Activated T-helper 17 cell treated with anti-CD3 and anti-CD28 coated beads, Interleukin-2, amount 50 U/mL, for 72 hours (primary cell): Measurements from ENCODE around the gene ELP5. TPM values are rescaled to one million over a fixed set of nuclear protein-coding genes. Genes with fewer than 3 reads are reported as not detected.
"Not testable (repeated sequence)": the region's sequence is repeated elsewhere in the genome, so short reads cannot be mapped to it uniquely, and the experiment has no call there.

Experiments
- ATAC-seq: fragments of 150-1000 bp; cut with Tn5 transposase; replicated peaks from 2 replicates; pipeline ENCODE4 v1.10.0; 2021; ENCODE audit warnings: mild to moderate bottlenecking, moderate library complexity
- H3K27ac Mint-ChIP-seq: one replicate; pipeline ENCODE4 v1.8.0; 2022; ENCODE audit warnings: mixed read lengths
- H3K27me3 Mint-ChIP-seq: one replicate; pipeline ENCODE4 v1.8.0; 2022; ENCODE audit warnings: mixed read lengths
- H3K36me3 Mint-ChIP-seq: one replicate; pipeline ENCODE4 v1.8.0; 2022; ENCODE audit warnings: low read depth, mild to moderate bottlenecking, mixed read lengths
- H3K4me1 Mint-ChIP-seq: one replicate; pipeline ENCODE4 v1.8.0; 2022; ENCODE audit warnings: mixed read lengths
- H3K4me3 Mint-ChIP-seq: one replicate; pipeline ENCODE4 v1.8.0; 2022; ENCODE audit warnings: mild to moderate bottlenecking, mixed read lengths
- H3K9me3 Mint-ChIP-seq: one replicate; pipeline ENCODE4 v1.8.0; 2022; ENCODE audit warnings: mixed read lengths
- total RNA-seq, 2 donors: library from RNA; stranded (reverse); gene quantifications; one replicate each; pipeline ENCODE4 v1.2.3, GENCODE V29; 2022

ELP5 gene
- total RNA-seq, 2 donors from 2014 or later, result 43.7 to 72.0 TPM

DNA sequence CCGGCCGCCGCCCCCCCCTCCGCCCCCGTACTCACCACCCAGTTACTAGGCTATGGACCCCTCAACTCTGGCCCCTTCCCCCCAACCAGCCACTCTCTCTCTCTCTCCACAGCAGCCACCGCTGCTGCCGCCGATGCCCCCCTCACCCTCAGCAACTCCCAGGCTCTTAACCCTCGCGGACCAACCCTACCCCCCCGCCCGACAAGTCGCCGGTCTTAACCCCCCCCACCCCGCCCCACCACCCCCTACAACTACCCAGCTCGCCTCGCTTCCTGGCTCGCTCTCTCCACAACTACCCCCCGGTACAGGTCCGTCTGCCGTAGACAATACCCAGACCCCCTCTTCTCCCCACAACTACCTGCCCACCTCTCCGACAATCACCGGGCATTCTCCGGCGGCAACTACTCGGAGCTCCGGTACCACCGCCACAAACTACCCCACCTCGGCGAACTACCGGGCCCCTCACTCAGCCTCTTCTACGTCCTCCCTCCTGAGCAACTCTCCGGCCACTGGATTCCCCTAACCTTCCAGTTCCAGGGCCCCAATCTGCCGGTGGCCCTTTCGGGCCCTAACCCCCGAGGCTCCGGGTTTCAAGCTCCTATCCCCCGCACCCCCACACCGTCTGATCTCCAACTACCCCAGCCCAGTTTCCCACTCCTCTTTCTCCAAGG, 13.5 kb upstream of the ELP5 start:
- peaks cover 99% of the 10 kb centered on the region for H3K36me3 Mint-ChIP-seq
- ATAC-seq, result no peak
- no peaks in the 10 kb centered on the region for H3K9me3 Mint-ChIP-seq
- H3K27ac Mint-ChIP-seq, result peak overlapping the region; percentile 93
- H3K4me3 Mint-ChIP-seq, result peak overlapping the region; percentile 87
- no peaks in the 10 kb centered on the region for H3K27me3 Mint-ChIP-seq
- H3K4me1 Mint-ChIP-seq, result peaks cover 50% of the 10 kb centered on the region

DNA sequence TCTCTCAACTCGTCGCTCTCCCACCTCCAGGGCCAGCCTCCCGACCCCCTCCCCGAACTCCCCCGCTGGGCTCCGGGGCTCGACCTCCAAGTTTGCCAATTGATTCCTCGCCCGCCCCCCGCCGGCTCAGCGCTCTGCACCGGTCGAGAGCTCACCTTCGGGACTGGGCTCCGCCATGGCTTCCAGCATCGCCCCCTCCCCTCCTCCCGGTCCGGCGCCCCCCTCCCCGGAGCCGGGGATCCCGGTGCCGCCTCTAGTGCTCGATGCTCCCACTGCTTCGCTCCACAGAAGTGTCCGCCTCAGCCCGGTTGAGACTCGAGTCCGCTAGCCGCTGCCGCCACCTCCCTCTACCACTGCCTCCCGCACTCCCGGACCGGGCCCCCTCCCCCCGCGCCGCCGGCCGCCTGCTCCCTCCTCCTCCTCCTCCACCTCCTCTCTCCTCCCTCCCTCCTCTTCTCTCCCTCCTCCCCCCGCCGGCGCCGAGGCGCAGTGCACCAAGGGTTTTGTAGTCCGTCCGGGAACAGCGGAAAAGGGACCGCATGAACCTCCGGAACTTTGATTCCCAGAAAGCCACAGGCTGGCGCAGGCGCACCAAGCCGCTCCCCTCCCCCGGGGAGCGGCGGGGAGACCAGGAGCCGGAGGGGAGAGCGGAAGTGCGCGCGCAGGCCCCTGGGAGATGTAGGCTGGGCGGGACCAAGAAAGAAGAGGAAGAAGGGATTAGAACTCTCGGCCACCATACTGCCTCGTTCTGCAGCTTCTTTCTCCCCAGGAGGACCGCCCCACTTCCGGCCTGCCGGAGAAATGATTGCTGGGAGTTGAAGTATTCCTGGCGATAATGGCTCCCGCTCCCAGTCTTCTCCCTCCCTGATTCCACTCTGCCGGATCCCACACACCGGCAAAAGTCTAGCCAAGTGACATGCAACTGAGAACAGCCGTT, 12.7 kb upstream of the ELP5 start, which contains the start of gene PHF23:
TSS of gene PHF23 (minus strand) at position 367 of the 937 bp plus-strand sequence. CDS start at position 189, 178 bp downstream.
- peak; percentile 71 for ATAC-seq
- H3K4me1 Mint-ChIP-seq, result peaks cover 50% of the 10 kb centered on the region
- peaks cover 98% of the 10 kb centered on the region for H3K36me3 Mint-ChIP-seq
- H3K27ac Mint-ChIP-seq, result peak within 1 kb of the TSS; percentile 93
- no peaks in the 10 kb centered on the region for H3K27me3 Mint-ChIP-seq
- peak within 1 kb of the TSS; percentile 87 for H3K4me3 Mint-ChIP-seq
- H3K9me3 Mint-ChIP-seq, result no peaks in the 10 kb centered on the region

DNA sequence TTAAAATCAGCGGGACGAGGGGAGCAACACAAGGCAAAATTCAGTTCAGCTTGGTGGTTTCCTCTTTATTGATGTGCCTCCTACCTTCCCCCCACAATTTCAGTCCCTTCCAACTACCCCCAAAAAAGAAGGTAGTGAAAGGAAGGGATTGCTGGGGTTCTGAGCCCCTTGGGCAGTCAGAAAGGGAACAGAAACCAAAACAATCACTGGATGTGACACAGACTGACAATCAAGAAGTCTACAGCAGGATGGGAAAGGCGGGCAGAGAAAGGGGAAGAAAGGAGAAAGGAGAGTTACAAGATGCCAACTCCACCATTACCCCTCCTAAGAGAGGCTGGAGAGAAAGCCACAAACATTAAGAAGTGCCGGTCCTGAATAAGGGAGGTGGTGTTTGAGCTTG, 11.6 kb upstream of the ELP5 start:
- ATAC-seq, result no peak
- Mint-ChIP-seq H3K9me3 (no peaks in the 10 kb centered on the region), H3K4me3 (peak overlapping the region; percentile 87), H3K36me3 (peaks cover 96% of the 10 kb centered on the region), H3K27ac (peak overlapping the region; percentile 93), H3K4me1 (peaks cover 44% of the 10 kb centered on the region), H3K27me3 (no peaks in the 10 kb centered on the region)

DNA sequence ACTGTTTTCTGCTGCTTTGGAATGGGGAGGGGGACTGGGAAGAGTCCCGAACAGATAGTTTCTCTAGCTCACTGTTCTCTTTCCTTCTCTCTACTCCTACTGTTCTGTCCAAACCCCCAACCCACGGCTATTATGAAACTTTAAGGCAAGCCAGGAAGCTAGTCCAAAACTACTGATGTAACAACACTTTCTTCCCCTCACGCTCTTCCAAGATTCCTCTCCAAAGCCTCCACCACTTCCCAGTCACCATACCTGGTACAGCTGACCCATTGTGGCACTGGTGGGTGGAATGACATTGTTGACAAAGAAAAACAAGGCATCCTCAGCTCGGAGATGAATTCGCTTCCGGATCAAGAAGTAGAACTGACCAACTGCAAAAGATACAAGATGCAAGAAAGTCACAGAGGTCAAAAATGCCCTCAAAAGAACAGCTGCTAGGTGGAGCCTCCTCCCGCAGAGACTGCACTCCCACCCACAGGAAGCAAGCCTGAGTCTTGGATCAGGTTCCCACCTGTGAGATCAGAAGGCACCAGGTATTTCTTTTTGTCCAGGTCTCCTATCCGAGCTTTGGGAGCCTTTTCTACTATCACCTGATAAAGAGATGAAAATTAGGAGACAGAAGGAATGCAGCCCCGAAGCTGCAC, 10.8 kb upstream of the ELP5 start:
- H3K36me3 Mint-ChIP-seq, result peaks cover 96% of the 10 kb centered on the region
- H3K4me3 Mint-ChIP-seq, result peak overlapping the region; percentile 87
- peaks cover 35% of the 10 kb centered on the region for H3K4me1 Mint-ChIP-seq
- H3K27ac Mint-ChIP-seq, result peak overlapping the region; percentile 93
- no peaks in the 10 kb centered on the region for H3K27me3 Mint-ChIP-seq
- no peaks in the 10 kb centered on the region for H3K9me3 Mint-ChIP-seq
- ATAC-seq, result no peak

DNA sequence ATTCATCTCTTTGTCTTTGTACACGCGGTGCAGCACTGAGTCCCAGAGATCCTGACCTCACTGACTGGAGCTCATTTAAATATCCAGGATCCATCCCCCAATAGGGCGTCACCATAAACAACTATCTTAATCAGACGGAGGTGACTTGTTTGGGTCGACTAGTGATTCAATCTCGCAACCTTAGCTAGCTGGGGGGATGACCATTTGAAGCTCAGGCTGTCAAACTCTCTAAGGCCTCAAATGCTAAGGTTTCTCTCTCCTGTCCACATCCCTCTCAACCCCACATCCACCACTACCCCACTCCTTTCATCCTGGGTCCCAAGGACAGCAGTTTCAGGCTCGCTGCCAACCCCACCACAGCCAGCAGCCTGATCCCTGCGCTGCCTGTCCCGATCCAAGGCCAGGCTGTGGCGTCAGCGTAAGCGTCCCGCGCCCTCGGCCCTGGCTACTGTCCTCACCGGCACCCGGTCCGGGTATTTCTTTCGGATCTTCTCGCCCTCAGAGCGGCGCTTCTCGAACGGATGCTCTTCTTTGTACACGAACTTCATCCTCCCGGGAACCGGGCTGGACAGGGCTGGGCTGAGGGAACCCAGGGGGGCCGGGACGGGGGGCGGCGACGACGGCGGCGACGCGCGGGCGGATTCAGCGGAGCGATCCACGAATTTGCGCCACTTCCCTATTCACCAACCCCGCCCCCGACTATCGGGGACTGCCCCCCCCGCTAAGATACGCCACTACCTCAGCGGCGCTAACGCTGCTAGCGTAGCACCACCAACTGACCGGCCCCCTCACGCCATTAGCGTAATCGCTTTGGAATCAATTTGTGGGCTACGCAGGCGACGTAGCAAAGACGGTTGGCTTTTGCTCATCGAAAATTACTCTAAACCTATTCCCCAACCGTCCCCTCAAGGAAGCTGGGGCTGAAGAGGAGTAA, 10.0 kb upstream of the ELP5 start, which contains the start of gene GABARAP:
TSS of gene GABARAP (minus strand) at position 667 of the 934 bp plus-strand sequence. CDS start at position 548, 119 bp downstream.
- Mint-ChIP-seq H3K9me3 (no peaks in the 10 kb centered on the region), H3K27me3 (no peaks in the 10 kb centered on the region), H3K4me3 (peak within 1 kb of the TSS; percentile 87), H3K4me1 (peaks cover 35% of the 10 kb centered on the region), H3K36me3 (peaks cover 96% of the 10 kb centered on the region), H3K27ac (peak within 1 kb of the TSS; percentile 93)
- ATAC-seq, result peak; percentile 39

DNA sequence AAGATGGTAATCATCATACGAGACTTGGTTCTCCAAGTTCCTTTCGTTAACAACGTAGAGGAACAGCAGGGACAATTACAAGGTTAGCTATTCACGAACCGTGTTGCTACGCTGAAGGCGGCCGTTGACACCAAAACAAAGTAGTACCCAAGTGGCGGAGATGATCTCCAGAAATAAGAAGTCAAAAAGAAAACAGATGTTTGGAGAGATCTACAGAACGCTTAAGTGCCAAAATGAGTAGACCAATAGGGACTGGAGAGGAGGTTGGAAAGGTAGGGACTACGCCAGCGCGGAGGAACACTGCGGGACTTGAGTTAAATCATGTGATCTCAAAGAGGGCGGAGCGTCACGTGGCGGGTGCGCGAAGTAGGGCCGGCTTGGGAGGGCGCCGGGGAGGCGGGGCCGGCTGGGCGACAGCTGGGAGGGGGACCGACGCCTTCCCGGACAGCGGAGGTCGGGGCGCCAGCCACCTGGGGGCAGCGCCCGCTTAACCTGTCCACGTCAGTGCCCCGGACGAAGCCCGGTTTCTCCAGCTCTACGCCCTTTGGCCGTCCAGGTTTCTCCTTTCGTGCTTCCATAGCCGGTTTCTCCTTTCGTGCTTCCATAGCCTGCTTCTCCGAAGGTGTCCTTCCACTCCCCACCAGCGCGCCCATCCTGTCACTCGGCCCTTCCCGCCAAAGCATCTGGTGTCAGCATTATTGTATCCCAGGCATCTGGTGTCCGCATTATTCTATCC, 9.1 kb upstream of the ELP5 start:
- Mint-ChIP-seq H3K4me3 (peak overlapping the region; percentile 87), H3K27me3 (no peaks in the 10 kb centered on the region), H3K9me3 (no peaks in the 10 kb centered on the region), H3K4me1 (peaks cover 31% of the 10 kb centered on the region), H3K27ac (peak overlapping the region; percentile 93), H3K36me3 (peaks cover 90% of the 10 kb centered on the region)
- ATAC-seq, result peak; percentile 41

DNA sequence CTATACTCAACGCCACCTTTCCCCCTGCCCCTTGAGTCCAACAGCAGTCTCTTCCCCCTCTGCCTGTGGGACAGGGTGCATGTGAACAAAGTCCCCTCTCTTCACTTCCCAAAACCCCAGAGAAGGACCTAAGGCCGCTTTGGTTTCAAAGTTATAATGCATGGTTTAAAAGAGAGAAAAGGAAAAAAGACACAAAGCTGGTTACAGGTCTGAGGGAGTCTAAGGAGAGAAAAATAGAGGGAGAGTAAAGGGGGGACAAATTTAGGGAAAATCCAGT, 8.6 kb upstream of the ELP5 start:
- peaks cover 87% of the 10 kb centered on the region for H3K36me3 Mint-ChIP-seq
- no peaks in the 10 kb centered on the region for H3K27me3 Mint-ChIP-seq
- no peak for ATAC-seq
- H3K27ac Mint-ChIP-seq, result peak overlapping the region; percentile 93
- peaks cover 31% of the 10 kb centered on the region for H3K4me1 Mint-ChIP-seq
- H3K9me3 Mint-ChIP-seq, result no peaks in the 10 kb centered on the region
- peak overlapping the region; percentile 87 for H3K4me3 Mint-ChIP-seq

DNA sequence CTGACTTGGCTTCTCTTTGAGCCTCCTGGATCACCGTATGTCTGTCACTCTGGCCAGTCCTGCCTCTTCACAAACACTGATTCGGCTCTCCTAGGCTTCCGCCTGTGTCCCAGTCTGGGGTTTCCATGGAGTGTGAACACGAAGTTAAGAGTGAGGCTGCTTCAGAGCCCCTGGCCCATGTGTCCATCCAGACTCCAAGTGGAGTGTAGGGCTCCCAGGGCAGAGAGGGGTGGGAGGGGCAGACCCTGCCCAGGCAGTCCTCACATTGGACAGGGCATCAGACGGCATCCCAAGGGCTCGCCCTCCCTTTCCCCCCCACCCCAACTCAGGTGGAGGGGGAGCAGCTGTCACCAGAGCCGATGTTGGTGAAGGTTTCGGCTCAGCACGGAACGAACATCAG, 8.2 kb upstream of the ELP5 start:
- H3K9me3 Mint-ChIP-seq, ATAC-seq, H3K27me3 Mint-ChIP-seq: not testable (repeated sequence)
- Mint-ChIP-seq H3K36me3 (peaks cover 87% of the 10 kb centered on the region), H3K4me3 (peak overlapping the region; percentile 87), H3K4me1 (peaks cover 31% of the 10 kb centered on the region), H3K27ac (peak overlapping the region; percentile 93)

DNA sequence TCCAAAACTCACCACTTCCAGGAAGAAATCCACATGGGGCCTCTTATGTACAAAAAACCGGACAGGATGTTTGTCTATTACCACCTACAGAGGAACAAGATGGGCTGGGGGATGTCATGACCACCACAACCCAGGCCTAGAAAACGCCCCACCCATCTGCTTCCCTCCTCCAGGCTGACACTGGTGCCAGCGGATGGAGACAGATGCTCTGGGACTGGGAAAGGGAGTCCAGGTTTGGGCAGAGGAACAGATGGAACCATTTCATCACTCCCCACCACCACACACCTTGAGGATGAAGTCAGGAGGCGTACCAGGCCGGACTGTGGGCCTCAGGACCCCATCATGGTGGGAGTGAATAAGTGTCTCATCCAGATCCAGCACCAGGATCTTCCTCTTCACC, 5.2 kb upstream of the ELP5 start:
- Mint-ChIP-seq H3K4me3 (no peak overlapping the region), H3K27me3 (no peaks in the 10 kb centered on the region), H3K27ac (peak overlapping the region; percentile 44), H3K36me3 (peaks cover 81% of the 10 kb centered on the region), H3K9me3 (no peaks in the 10 kb centered on the region), H3K4me1 (peaks cover 20% of the 10 kb centered on the region)
- ATAC-seq, result no peak

DNA sequence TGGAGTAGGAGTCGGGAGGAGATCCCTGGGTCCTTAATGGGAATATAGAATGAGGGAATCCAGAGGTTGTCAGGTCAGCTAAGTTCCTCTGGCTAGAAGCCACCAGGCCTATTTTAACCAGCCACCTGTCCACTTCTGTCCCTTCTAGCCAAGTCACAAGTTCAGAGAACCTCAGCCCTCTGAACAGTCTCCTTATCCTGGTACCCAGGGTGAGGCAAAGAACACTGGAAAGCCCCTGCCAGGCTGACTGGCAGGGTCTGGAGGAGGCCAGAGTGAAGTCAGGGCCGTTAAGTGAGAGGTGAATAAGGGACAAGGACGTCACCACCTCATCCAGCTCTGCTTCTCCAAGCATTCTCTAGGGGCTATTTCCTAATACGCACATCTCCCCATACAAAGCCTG, 3.2 kb upstream of the ELP5 start:
- H3K4me1 Mint-ChIP-seq, result peaks cover 21% of the 10 kb centered on the region

DNA sequence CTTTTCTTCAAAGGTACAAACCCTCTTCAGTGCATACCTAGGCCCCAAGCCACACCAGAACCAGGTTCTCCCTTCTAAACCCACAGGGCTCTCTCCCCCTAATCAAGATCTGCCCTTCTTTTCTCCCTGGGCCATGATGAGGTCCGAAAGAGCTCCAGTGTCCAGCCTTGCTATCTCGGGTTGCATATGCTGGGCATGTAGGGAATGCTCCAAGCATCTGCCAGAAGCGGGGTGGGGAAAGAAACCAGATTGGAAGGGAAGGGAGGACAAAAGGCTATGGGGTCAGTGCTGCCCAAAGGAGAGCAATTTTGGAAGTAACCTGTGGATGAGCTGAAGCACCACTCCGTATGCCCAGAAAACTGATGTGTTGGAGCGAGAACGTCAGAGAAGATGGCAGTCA, 2.8 kb upstream of the ELP5 start:
- H3K36me3 Mint-ChIP-seq, result peaks cover 81% of the 10 kb centered on the region
- peaks cover 21% of the 10 kb centered on the region for H3K4me1 Mint-ChIP-seq
- no peak for ATAC-seq
- H3K4me3 Mint-ChIP-seq, result peak overlapping the region; percentile 93
- H3K27me3 Mint-ChIP-seq, result no peaks in the 10 kb centered on the region
- peak overlapping the region; percentile 96 for H3K27ac Mint-ChIP-seq
- no peaks in the 10 kb centered on the region for H3K9me3 Mint-ChIP-seq

More for the DNA sequence above, 3.2 kb upstream of the ELP5 start:
- Mint-ChIP-seq H3K9me3 (no peaks in the 10 kb centered on the region), H3K27me3 (no peaks in the 10 kb centered on the region), H3K4me3 (peak overlapping the region; percentile 93), H3K36me3 (peaks cover 81% of the 10 kb centered on the region), H3K27ac (peak overlapping the region; percentile 96)
- no peak for ATAC-seq

DNA sequence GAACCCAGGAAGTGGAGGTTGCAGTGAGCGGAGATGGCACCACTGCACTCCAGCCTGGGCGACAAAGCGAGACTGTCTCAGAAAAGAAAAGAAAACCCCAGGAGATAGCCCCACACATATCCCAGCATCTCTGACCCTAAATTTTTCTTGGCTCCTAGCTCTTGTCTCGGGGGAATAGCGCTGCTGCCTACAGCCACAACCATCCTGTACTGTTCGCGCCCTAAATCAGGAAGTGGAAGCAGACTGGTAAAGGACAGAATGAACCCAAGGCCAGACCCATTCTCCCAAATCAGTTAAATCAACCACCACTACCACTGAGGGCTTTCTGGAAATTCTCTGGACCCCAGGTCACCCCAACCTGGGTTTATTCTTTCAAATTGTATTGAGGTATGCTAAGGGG, 2.2 kb upstream of the ELP5 start:
- Mint-ChIP-seq H3K27ac (peak overlapping the region; percentile 96), H3K4me1 (peaks cover 21% of the 10 kb centered on the region), H3K4me3 (peak overlapping the region; percentile 93), H3K36me3 (peaks cover 81% of the 10 kb centered on the region), H3K9me3 (no peaks in the 10 kb centered on the region), H3K27me3 (no peaks in the 10 kb centered on the region)
- ATAC-seq, result no peak
